CD4-positive, alpha-beta memory T cell (primary cell): ENCODE results near the gene RAMP3. TPM values are rescaled to one million over a fixed set of nuclear protein-coding genes. Genes with fewer than 3 reads are reported as not detected.

ENCODE experiments used
- CTCF ChIA-PET: fragments of 350-600 bp; sonication (Branson Sonifier 250); formaldehyde crosslinking; loops from one replicate; lab custom pipeline; 2021; ENCODE audit warnings: inconsistent platforms; ENCODE audit not compliant: partially characterized antibody; lab: Charles Lee
- POLR2A ChIA-PET: fragments of 350-600 bp; sonication (Branson Sonifier 250); formaldehyde crosslinking; loops from one replicate; lab custom pipeline; 2021; ENCODE audit not compliant: partially characterized antibody; lab: Charles Lee
- DNase-seq, 5 donors: peaks; one replicate each; pipeline versions ENCODE4 v3.0.0 to v3.0.0-alpha.2; 2020 to 2022; ENCODE audit warnings: mixed read lengths in 1 of 5
- H3K27ac ChIP-seq: one replicate; pipeline ENCODE4 v1.7.0; 2013; ENCODE audit warnings: low read depth, low read length
- H3K27me3 ChIP-seq: 2 replicates; pipeline ENCODE4 v1.7.0; 2013; ENCODE audit warnings: mild to moderate bottlenecking, low read length, moderate library complexity; ENCODE audit not compliant: insufficient read depth
- H3K36me3 ChIP-seq: 2 replicates; pipeline ENCODE4 v1.7.0; 2013; ENCODE audit warnings: mild to moderate bottlenecking, low read length, moderate library complexity; ENCODE audit not compliant: insufficient read depth
- H3K4me1 ChIP-seq: 2 replicates; pipeline ENCODE4 v1.7.0; 2013; ENCODE audit warnings: mild to moderate bottlenecking, low read length, moderate library complexity; ENCODE audit not compliant: insufficient read depth
- H3K4me3 ChIP-seq, 2 donors: one replicate each; pipeline ENCODE4 v1.7.0; 2013; ENCODE audit warnings: low read length in 2 of 2, mild to moderate bottlenecking in 1 of 2
- H3K9me3 ChIP-seq, 2 donors: one replicate each; pipeline ENCODE4 v1.7.0; 2013; ENCODE audit warnings: low read length in 2 of 2, control low read depth in 1 of 2; ENCODE audit not compliant: control insufficient read depth in 1 of 2
- H3K27ac Mint-ChIP-seq, 7 donors: one replicate each; pipeline ENCODE4 v1.8.0; 2020 to 2021; ENCODE audit warnings: mixed read lengths in 7 of 7, mild to moderate bottlenecking in 6 of 7, inconsistent platforms in 3 of 7, moderate library complexity in 3 of 7
- H3K27me3 Mint-ChIP-seq, 2 donors: one replicate each; pipeline ENCODE4 v1.8.0; 2020 to 2021; ENCODE audit warnings: mixed read lengths in 2 of 2
- H3K36me3 Mint-ChIP-seq, 2 donors: one replicate each; pipeline ENCODE4 v1.8.0; 2020 to 2021; ENCODE audit warnings: mixed read lengths in 2 of 2, inconsistent platforms in 1 of 2, mild to moderate bottlenecking in 1 of 2
- H3K4me1 Mint-ChIP-seq, 4 donors: one replicate each; pipeline ENCODE4 v1.8.0; 2020 to 2021; ENCODE audit warnings: mixed read lengths in 4 of 4, mild to moderate bottlenecking in 1 of 4
- H3K4me3 Mint-ChIP-seq, 8 donors: one replicate each; pipeline ENCODE4 v1.8.0; 2020 to 2021; ENCODE audit warnings: mixed read lengths in 8 of 8, mild to moderate bottlenecking in 7 of 8, moderate library complexity in 6 of 8, inconsistent platforms in 3 of 8
- H3K9me3 Mint-ChIP-seq, 8 donors: one replicate each; pipeline ENCODE4 v1.8.0; 2020 to 2021; ENCODE audit warnings: mixed read lengths in 8 of 8, mild to moderate bottlenecking in 5 of 8, inconsistent platforms in 3 of 8, moderate library complexity in 1 of 8
- intact Hi-C: fragments of 100-400 bp; cut with micrococcal nuclease; formaldehyde crosslinking; loops from one replicate; pipeline ENCODE4 v1.15.1; 2023
- polyA plus RNA-seq, 2 donors: library from polyadenylated mRNA; unstranded; fragments of 300-500 nt; fragmentation: Illumina TruSeq; gene quantifications; one replicate each; pipeline ENCODE4 v1.2.3, GENCODE V29; 2021
- total RNA-seq, 2 experiments: library from RNA; stranded (reverse); gene quantifications; one replicate each; pipeline ENCODE4 v1.2.3, GENCODE V29; 2021

Gene RAMP3
- total and polyA plus RNA-seq, 4 experiments from 2014 or later, result 0.38 to 1.6 TPM; not detected in 2

- intact Hi-C loops, result no loop called here
- peaks cover 26% of the 10 kb centered on the region for H3K4me1 ChIP-seq
- H3K4me3 ChIP-seq, result no peak overlapping the region
- DNase-seq, result no peak
- H3K27me3 ChIP-seq, result no peaks in the 10 kb centered on the region
- Mint-ChIP-seq H3K4me3 (peak overlapping the region in 2 of 8 donors; percentile 84 to 86), H3K27ac (peak overlapping the region in 6 of 7 donors; percentile 29 to 94 (median 90)), H3K9me3 (peaks cover 0 to 4% (median 0%) of the 10 kb centered on the region in 8 donors), H3K4me1 (peaks cover 14 to 27% (median 18%) of the 10 kb centered on the region in 4 donors), H3K27me3 (no peaks in the 10 kb centered on the region), H3K36me3 (no peaks in the 10 kb centered on the region)
- POLR2A ChIA-PET, result interaction anchor here (1.0 to 4.2 kb wide), 4 partner anchors 11 to 518 kb away, joined by 3 to 32 read pairs (median 4); partner anchors contain the start of genes OGDH, PURB and TBRG4
- no peaks in the 10 kb centered on the region for H3K36me3 ChIP-seq
- H3K27ac ChIP-seq, result peak overlapping the region; percentile 29
- no peaks in the 10 kb centered on the region for H3K9me3 ChIP-seq
- CTCF ChIA-PET, result interaction anchor here (0.8 to 4.6 kb wide), 4 partner anchors 11 to 267 kb away, joined by 3 to 19 read pairs (median 3); no protein-coding TSS in a partner anchor
These were observed 33.5 kb upstream of the RAMP3 start for GRCh38 chr7:45123913-45124710.

DNA sequence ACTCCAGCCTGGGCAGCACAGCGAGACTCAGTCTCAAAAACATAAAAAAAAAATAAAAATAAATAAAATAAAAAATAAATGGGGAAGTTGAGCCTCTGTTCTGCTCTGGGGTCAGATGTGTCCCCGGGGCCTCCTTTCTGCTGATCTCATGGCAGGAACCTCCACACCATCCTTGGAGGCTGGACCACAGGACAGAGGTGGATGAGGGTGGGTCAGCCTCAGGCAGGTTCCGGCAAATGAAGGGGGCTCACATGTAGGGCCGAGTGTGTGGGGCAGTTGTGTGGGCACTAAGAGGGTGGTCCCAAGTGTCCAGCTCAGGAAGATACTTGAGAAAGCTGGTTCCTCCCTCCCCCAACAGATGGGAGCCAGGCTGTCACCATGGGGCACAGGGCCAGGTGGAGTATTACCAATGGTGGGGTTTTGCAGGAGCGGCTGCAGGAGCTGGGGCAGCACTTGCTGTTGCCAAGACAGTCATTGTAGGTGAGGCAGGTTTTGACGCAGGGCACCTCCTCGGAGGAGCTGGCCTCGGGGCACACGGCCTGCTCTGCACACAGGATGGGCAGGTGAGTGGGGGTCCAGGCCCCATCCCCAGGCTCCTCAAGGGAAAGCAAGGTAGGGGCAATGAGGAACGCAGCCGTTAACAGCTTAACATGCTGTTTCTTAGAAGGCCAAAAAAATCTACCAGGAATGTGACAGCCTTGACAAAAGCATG lies 32.2 kb upstream of the RAMP3 start:
- Mint-ChIP-seq H3K4me1 (peaks cover 14 to 27% (median 18%) of the 10 kb centered on the region in 4 donors), H3K4me3 (no peak overlapping the region), H3K9me3 (peaks cover 0 to 4% (median 0%) of the 10 kb centered on the region in 8 donors), H3K27ac (peak overlapping the region in 2 of 7 donors; percentile 50 to 70), H3K36me3 (no peaks in the 10 kb centered on the region), H3K27me3 (no peaks in the 10 kb centered on the region)
- ChIA-PET CTCF (interaction anchor here (4.6 kb wide), 1 partner anchor 10 kb away, joined by 19 read pairs; no protein-coding TSS in a partner anchor), POLR2A (interaction anchor here (1.1 to 4.2 kb wide), 2 partner anchors 8 to 14 kb away, joined by 3 to 32 read pairs; partner anchors contain the start of gene TBRG4)
- no peak for DNase-seq
- Histone ChIP-seq H3K4me3 (no peak overlapping the region), H3K4me1 (peaks cover 26% of the 10 kb centered on the region), H3K9me3 (no peaks in the 10 kb centered on the region), H3K27ac (no peak overlapping the region), H3K27me3 (no peaks in the 10 kb centered on the region), H3K36me3 (no peaks in the 10 kb centered on the region)
- intact Hi-C loops, result no loop called here

DNA sequence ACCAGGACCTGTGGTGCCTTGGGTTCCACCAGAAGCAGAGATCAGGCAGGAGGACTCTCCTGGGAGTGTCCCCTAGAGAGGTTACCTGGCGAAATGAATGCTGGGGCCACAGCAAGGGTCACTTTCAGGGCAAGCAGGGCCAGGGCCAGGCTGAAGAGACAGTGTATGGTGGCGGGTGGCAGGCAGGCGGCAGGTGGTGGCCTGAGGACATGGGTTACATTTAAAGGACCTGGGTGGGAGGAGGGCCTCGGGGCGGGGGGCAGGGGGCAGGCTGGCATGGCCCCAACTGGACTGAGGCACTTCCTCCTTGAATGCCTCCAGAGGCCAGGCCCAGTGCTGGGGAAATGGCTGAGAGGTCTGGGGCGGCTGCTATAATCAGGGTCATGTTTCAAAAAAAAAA lies 31.4 kb upstream of the RAMP3 start:
- H3K27ac ChIP-seq, result no peak overlapping the region
- DNase-seq, result no peak
- peaks cover 0 to 3% (median 0%) of the 10 kb centered on the region in 8 donors for H3K9me3 Mint-ChIP-seq
- no peaks in the 10 kb centered on the region for H3K27me3 Mint-ChIP-seq
- no peak overlapping the region for H3K4me3 ChIP-seq
- POLR2A ChIA-PET, result interaction anchor here (1.1 to 4.2 kb wide), 2 partner anchors 8 to 15 kb away, joined by 3 to 32 read pairs; partner anchors contain the start of gene TBRG4
- intact Hi-C loops, result no loop called here
- H3K27ac Mint-ChIP-seq, result peak overlapping the region in 2 of 7 donors; percentile 27 to 76
- peaks cover 14 to 26% (median 17%) of the 10 kb centered on the region in 4 donors for H3K4me1 Mint-ChIP-seq
- H3K27me3 ChIP-seq, result no peaks in the 10 kb centered on the region
- no peaks in the 10 kb centered on the region for H3K36me3 ChIP-seq
- CTCF ChIA-PET, result interaction anchor here (4.6 kb wide), 1 partner anchor 9 kb away, joined by 19 read pairs; no protein-coding TSS in a partner anchor
- no peaks in the 10 kb centered on the region for H3K9me3 ChIP-seq
- H3K36me3 Mint-ChIP-seq, result no peaks in the 10 kb centered on the region
- peaks cover 26% of the 10 kb centered on the region for H3K4me1 ChIP-seq
- H3K4me3 Mint-ChIP-seq, result no peak overlapping the region

DNA sequence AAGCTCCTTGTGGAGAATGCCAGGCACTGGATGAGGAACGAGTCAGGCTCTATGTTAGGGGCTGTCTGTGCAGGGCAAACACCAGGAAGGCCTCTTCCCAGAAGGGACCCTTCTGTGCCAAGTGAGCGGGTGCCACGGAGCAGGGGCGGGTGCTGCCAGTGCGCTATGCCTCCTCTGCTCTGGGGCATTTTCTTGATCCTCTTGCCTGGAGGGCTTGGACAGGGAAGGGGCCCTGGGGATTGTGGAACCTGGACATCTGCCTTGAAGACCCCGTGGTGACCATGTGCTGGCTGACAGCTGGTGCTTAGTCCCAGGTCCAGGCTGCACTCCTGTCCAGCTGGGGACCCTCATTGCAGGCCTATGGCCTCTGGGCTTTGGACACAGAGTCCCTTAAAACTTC lies 30.7 kb upstream of the RAMP3 start:
- no peaks in the 10 kb centered on the region for H3K36me3 ChIP-seq
- H3K4me3 ChIP-seq, result no peak overlapping the region
- H3K9me3 ChIP-seq, result no peaks in the 10 kb centered on the region
- H3K27ac Mint-ChIP-seq, result peak overlapping the region in 1 of 7 donors; percentile 47
- H3K27me3 Mint-ChIP-seq, result no peaks in the 10 kb centered on the region
- peaks cover 0 to 2% (median 0%) of the 10 kb centered on the region in 8 donors for H3K9me3 Mint-ChIP-seq
- H3K4me3 Mint-ChIP-seq, result no peak overlapping the region
- DNase-seq, result no peak
- H3K4me1 ChIP-seq, result peaks cover 25% of the 10 kb centered on the region
- H3K27ac ChIP-seq, result no peak overlapping the region
- intact Hi-C loops, result no loop called here
- H3K4me1 Mint-ChIP-seq, result peaks cover 14 to 22% (median 17%) of the 10 kb centered on the region in 4 donors
- no peaks in the 10 kb centered on the region for H3K27me3 ChIP-seq
- ChIA-PET CTCF (interaction anchor here (1.6 kb wide), 1 partner anchor 153 kb away, joined by 10 read pairs; no protein-coding TSS in a partner anchor), POLR2A (no interaction called here)
- H3K36me3 Mint-ChIP-seq, result no peaks in the 10 kb centered on the region

- Histone ChIP-seq H3K4me3 (no peak overlapping the region), H3K27me3 (no peaks in the 10 kb centered on the region), H3K9me3 (no peaks in the 10 kb centered on the region), H3K4me1 (peaks cover 2% of the 10 kb centered on the region), H3K36me3 (no peaks in the 10 kb centered on the region), H3K27ac (no peak overlapping the region)
- Mint-ChIP-seq H3K27ac (peak overlapping the region in 3 of 7 donors; percentile 65 to 71 (median 70)), H3K36me3 (no peaks in the 10 kb centered on the region), H3K4me1 (peaks cover 0 to 5% (median 0%) of the 10 kb centered on the region in 4 donors), H3K4me3 (no peak overlapping the region), H3K9me3 (no peaks in the 10 kb centered on the region), H3K27me3 (no peaks in the 10 kb centered on the region)
- intact Hi-C loops, result no loop called here
- ChIA-PET POLR2A (no interaction called here), CTCF (no interaction called here)
- no peak for DNase-seq
These were observed 28.3 kb upstream of the RAMP3 start for GRCh38 chr7:45129181-45129800.

GRCh38 chr7:45129906-45130305 lies 27.7 kb upstream of the RAMP3 start:
- Mint-ChIP-seq H3K36me3 (no peaks in the 10 kb centered on the region), H3K9me3 (no peaks in the 10 kb centered on the region), H3K4me3 (no peak overlapping the region), H3K4me1 (peaks cover 0 to 5% (median 0%) of the 10 kb centered on the region in 4 donors), H3K27ac (peak overlapping the region in 4 of 7 donors; percentile 17 to 64 (median 37)), H3K27me3 (no peaks in the 10 kb centered on the region)
- H3K4me1 ChIP-seq, result no peaks in the 10 kb centered on the region
- no peaks in the 10 kb centered on the region for H3K36me3 ChIP-seq
- no peak overlapping the region for H3K4me3 ChIP-seq
- no peak overlapping the region for H3K27ac ChIP-seq
- no peaks in the 10 kb centered on the region for H3K27me3 ChIP-seq
- intact Hi-C loops, result no loop called here
- ChIA-PET CTCF (no interaction called here), POLR2A (no interaction called here)
- H3K9me3 ChIP-seq, result no peaks in the 10 kb centered on the region
- DNase-seq, result no peak
